HG03378 (cell line): ENCODE results near the gene HCST.
"Not testable (repeated sequence)": the region's sequence is repeated elsewhere in the genome, so short reads cannot be mapped to it uniquely, and the experiment has no call there.

Source experiments
- ATAC-seq: cut with Tn5 transposase; IDR thresholded peaks from one replicate; pipeline ENCODE4 v1.9.1; 2021; ENCODE audit warnings: mild to moderate bottlenecking, moderate library complexity; ENCODE audit not compliant: unreplicated experiment

The HCST gene, protein sequence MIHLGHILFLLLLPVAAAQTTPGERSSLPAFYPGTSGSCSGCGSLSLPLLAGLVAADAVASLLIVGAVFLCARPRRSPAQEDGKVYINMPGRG

DNA sequence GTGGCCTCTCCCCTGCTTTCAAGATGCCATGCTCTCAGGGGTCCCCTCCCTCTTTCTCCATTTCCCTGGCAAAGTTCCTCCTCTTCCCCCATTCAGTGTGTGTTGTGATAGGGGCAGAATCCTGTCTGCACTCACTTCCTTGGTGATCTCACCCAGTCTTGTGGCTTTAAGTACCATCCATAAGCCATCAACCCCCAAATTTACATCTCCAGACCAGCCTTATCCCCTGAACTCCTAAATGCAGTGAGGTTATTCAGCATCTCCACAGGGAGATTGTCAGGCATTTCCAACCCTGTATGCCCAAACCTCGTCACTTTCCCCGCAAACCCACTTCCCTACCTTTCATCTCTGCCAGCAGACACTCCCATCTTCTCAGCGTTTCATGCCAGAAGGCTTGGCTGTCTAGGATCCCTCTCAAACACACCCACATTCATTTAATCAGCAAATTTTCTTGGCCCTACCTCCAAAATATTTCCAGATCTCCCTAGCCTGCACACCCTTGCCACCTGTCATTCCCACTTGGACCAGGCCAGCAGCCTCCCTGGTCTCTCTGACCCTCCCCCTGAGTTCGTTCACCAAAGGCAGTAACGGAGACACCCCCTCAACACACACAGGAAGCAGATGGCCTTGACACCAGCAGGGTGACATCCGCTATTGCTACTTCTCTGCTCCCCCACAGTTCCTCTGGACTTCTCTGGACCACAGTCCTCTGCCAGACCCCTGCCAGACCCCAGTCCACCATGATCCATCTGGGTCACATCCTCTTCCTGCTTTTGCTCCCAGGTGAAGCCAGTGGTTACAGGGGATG, at the start of gene HCST:
Gene HCST, plus strand, starts transcription at position 676 of the 808 bp plus-strand sequence. Its CDS starts 65 bp downstream, at position 741.
- ATAC-seq = no peak

DNA sequence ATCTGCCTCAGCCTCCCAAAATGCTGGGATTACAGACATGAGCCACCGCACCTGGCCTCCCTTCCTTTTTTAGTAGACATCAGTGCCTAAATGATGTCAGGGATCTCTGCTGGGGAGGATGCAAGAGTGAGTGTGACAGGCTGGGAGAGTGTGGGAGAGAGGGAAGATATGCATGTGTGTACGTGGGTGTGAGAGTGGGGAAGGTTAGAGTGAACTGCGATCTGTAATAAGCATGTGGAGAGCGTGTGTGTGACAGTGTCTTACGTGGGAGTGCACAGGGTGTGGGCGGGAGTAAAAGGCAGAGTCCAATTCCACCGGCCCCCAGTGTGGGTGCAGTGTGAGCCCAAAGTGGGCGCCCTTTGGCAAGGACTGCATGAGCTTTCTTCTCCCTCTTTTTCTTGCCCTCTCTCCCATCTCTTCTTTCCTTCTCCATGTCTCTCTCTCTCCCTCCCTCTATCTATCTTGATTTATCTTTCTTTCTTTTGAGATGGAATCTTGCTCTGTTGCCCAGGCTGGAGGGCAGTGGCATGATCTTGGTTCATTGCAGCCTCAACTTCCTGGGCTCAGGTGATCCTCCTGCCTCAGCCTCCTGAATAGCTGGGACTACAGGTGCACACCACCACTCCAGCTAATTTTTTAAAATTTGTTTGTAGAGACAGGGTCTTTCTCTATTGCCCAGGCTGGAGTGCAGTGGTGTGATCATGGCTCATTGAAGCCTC, 49.1 kb upstream of the HCST start:
- no peak for ATAC-seq

DNA sequence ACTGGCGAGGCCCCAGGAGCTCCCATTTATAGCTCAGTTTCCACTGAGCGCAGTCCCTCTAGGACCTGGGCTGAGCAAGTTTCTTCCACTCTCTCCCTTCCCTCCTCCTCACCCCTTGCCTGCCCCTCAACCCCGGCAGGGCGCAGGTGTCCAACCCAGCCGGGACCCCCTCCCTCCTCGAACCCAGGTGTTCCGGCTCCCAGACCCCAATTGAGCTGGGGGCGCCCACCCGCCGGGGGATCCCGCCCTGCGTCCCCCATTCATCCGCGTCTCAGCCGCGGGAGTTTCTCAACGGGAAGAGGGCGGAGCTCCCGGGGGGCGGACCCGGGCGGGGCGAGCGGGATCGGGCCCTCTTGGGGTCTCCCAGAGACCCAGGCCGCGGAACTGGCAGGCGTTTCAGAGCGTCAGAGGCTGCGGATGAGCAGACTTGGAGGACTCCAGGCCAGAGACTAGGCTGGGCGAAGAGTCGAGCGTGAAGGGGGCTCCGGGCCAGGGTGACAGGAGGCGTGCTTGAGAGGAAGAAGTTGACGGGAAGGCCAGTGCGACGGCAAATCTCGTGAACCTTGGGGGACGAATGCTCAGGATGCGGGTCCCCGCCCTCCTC, 45.7 kb upstream of the HCST start, which contains the start of gene KIRREL2:
Gene KIRREL2, plus strand, starts transcription at position 366 of the 604 bp plus-strand sequence. Its CDS starts 209 bp downstream, at position 575.
- no peak for ATAC-seq

DNA sequence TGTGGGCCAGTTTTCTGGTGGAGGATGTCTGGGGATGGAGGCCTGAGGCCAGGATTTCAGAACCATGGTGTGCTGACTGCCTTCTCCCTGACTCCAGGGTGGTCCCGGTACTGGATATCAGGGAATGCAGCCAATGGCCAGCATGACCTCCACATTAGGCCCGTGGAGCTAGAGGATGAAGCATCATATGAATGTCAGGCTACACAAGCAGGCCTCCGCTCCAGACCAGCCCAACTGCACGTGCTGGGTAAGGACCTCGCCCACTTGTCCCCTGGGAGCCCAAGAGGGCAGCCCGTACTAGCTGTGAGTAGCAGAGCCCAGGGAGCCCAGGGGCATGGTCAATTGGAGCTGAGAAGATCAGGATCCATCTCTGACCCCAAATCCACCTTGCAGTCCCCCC, 44.0 kb upstream of the HCST start:
- no peak for ATAC-seq

DNA sequence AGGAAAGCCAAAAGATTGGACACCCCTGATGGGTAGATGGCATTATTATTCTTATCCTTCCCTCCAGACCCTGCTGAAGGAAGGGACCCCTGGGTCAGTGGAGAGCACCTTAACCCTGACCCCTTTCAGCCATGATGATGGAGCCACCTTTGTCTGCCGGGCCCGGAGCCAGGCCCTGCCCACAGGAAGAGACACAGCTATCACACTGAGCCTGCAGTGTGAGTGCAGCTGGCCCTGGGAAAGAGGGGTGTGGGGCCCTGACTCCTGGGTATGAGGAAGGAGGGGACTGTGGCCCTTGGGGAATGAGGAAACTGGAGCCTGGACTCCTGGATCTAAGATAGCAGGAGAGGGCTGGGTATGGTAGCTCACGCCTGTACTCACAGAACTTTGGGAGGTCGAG, 42.9 kb upstream of the HCST start:
- ATAC-seq = no peak

DNA sequence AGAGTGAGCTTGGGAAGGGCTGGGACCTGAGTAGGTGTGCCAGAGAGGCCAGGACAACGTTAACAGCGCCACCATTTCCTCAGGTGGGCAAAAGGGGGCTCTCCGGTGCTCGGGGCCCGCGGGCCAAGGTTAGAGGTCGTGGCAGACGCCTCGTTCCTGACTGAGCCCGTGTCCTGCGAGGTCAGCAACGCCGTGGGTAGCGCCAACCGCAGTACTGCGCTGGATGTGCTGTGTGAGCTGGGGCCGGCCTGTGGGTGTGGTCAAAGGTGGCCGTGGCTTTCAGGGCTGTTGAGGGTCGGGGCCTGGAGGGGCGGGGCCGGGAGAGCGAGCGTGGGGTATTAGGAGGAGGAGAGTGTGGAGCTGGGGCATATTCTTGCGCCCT, 41.9 kb upstream of the HCST start:
- no peak for ATAC-seq

DNA sequence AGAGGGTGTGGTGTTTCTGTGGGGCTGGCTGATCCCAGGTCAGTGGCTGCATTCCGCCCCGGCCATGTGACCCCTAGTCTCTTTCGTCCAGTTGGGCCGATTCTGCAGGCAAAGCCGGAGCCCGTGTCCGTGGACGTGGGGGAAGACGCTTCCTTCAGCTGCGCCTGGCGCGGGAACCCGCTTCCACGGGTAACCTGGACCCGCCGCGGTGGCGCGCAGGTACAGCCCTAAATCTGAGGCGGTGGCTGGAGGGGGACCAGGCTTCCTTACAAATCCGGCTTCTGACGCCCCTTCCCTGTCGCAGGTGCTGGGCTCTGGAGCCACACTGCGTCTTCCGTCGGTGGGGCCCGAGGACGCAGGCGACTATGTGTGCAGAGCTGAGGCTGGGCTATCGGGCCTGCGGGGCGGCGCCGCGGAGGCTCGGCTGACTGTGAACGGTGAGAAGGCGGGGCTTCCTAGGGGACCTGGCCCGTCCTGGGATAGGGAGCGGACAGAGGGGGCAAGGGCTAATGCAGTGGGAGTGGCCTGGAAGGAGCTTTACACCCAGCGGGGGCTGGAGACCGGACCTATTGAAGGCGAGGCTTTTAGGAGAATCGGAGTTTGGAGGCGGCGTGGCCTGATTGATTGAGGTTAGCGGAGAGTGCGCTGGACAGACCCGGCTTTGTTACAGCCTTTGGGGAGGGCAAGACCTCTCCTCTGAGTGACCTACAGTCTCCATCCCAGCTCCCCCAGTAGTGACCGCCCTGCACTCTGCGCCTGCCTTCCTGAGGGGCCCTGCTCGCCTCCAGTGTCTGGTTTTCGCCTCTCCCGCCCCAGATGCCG, 41.3 kb upstream of the HCST start:
- ATAC-seq = no peak

DNA sequence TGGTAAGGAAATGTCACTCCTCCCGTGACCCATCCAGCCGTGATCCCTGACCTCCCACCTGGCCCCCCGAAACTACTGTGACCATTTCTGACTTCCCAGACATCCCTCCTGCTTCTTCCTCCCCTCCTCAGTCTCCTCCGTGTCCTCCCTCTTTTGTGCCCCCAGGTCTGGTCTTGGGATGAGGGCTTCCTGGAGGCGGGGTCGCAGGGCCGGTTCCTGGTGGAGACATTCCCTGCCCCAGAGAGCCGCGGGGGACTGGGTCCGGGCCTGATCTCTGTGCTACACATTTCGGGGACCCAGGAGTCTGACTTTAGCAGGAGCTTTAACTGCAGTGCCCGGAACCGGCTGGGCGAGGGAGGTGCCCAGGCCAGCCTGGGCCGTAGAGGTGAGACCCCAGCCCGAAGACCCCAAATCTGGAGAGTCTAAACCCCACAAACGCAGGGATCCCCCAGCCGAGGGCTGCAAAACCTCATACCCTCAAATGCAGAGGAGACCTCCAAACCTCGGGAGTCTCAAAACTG, 40.6 kb upstream of the HCST start:
- no peak for ATAC-seq

DNA sequence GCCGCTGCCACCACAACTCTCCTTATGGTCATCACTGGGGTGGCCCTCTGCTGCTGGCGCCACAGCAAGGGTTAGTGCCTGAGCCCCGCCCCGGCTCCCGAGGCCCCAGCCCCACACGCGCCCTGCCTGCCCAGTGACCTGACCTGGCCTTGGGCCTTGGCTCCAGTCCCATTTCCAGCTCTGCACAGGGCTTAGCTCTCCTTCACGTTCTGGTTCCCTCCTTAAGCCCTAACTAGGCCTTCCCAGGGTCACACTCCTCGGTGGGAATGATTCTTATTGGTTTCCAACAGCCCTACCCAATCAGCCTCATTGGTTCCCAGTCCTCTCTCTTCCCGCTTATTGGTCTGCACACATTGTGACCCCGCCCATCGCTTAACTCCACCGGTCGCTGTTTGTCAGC, 39.8 kb upstream of the HCST start:
- ATAC-seq = no peak

DNA sequence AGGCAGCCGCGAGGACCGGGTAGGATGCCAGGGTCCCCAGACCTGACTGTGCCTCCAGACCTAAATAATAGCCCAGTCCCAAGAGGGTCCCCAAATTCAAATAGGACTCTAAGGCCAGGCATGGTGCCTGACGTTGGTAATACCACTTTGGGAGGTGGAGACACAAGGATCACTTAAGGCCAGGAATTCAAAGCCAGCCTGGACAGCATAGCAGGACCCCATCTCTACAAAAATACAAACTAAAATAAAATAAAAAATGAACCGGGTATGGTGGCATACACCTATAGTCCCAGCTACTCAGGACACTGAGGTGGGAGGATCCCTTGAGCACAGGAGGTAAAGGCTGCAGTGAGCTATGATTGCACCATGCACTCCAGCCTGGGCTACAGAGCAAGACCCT, 39.3 kb upstream of the HCST start:
- ATAC-seq = no peak

DNA sequence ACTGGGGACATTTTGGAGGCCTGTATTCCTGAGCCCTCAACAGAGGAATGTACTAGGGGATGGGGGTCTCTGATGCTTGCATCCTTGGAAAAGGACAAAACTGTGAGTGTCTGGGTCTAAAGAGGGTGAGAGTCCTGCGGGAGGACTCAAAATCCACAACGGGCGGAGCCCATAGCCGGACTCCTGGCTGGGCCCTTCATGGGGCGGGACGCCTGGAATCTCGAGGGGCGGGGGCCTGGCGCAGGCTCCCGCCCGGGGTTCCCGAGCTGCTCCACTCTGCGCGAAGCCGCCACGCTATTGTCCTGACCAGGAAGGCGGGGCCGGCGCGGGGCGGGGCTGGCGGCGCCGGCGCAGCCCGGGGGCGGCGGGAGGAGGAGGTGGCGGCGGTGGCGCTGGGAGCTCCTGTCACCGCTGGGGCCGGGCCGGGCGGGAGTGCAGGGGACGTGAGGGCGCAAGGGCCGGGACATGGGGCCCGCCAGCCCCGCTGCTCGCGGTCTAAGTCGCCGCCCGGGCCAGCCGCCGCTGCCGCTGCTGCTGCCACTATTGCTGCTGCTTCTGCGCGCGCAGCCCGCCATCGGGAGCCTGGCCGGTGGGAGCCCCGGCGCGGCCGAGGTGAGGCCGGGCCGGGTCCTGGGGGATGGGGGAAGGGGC, 34.0 kb upstream of the HCST start, which contains the start of gene APLP1:
Gene APLP1, plus strand, starts transcription at position 403 of the 651 bp plus-strand sequence. Its CDS starts 63 bp downstream, at position 466.
- ATAC-seq = no peak

DNA sequence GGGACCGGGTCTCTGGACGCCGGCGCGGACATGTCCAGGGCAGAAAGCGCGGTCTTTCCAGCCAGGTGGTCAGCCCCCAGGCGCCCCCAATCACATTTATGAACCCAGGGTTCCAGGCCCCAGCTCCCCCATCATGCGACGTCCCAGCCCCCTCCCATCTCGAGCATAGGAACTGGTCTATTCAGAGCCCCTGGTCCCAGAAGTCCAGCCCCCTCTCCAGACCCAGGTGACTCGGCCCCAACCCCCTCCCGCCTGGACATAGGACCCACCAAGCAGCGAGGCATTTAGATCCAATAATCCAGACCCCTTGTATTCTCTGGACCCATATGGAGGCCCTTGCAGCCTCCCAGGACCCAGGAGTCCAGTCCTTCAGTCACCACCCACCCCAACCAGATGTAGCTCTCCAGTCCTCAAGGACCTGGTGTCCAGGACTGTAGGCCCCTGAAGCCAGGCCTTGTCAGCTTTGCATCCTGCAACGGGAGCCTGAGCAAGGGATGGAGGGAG, 33.5 kb upstream of the HCST start:
- no peak for ATAC-seq

DNA sequence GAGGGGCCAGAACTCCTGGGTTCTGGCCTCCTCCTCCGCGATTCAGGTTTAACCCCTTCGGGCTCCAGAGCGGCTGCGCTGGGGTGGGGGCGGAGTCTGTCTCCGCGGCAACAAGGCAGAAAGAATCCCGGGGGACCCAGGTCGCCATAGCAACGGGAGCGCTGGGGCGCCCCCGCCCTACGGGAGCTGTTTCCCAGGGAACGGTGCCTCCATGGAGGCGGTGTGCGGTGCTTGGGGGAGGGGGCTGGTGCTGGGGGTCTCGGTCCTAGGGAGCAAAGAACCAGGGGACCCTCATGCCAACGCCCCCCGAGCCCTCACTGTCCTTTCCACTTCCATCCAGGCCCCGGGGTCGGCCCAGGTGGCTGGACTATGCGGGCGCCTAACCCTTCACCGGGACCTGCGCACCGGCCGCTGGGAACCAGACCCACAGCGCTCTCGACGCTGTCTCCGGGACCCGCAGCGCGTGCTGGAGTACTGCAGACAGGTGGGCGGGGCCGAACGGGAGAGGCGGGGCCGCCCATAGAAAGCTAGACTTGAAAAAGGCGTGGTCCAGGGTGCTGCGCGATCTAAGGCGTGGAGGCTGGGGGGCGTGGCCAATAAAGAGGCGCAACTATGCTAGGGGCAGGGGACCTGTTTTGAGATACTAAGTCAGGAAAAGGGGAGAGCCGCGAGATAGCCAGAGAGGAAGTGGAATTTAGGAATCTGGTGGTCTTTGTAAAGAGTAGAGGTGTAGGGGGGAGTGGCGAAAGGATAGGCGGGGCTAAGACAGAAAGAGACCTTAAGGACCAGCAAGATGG, 32.8 kb upstream of the HCST start:
- no peak for ATAC-seq

DNA sequence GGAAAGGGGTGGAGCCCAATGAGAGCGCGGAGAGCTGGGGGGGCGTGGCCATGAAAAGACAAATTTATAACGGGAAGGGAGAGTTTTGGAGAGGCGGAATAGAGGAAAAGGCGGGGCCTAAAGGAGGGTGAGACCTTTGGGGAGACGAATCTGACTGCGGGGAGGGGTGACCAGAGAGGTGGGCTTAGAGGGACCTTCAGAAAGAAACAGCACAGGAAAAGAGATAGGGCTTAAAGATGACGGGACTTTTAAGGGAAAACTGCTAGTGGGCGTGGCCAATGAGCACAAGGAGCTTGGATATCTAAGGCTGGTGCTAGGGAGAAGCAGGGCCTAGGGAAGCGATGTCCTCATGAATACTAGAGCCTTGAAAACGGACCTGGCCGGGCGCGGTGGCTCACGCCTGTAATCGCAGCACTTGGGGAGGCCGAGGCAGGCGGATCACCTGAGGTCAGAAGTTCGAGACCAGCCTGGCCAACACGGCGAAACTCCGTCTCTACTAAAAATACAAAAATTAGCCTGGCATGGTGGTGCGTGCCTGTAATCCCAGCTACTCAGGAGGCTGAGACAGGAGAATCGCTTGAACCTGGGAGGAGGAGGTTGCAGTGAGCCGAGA, 32.1 kb upstream of the HCST start:
- not testable (repeated sequence) for ATAC-seq

DNA sequence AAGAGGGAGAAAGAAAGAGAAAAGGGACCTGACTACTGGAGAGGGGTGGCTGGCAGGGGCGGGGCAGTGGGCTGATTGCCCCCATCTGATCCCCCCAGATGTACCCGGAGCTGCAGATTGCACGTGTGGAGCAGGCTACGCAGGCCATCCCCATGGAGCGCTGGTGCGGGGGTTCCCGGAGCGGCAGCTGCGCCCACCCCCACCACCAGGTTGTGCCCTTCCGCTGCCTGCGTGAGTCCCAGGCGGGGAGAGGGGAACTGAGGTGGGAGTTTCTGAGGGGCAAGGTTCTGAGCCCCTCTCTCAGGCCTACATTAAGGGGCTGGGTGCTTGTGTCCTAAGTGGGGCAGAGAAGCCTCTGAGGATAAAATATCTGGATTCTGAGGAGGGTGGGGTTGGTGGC, 31.5 kb upstream of the HCST start:
- ATAC-seq = no peak

DNA sequence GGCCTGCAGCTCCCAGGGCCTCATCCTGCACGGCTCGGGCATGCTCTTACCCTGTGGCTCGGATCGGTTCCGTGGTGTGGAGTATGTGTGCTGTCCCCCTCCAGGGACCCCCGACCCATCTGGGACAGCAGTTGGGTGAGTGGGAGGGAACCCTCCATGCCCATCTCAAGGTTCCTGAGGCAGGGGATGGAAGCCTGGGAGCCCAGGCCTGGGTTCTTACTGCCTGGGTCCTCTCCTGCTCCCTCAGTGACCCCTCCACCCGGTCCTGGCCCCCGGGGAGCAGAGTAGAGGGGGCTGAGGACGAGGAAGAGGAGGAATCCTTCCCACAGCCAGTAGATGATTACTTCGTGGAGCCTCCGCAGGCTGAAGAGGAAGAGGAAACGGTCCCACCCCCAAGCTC, 30.7 kb upstream of the HCST start:
- no peak for ATAC-seq

DNA sequence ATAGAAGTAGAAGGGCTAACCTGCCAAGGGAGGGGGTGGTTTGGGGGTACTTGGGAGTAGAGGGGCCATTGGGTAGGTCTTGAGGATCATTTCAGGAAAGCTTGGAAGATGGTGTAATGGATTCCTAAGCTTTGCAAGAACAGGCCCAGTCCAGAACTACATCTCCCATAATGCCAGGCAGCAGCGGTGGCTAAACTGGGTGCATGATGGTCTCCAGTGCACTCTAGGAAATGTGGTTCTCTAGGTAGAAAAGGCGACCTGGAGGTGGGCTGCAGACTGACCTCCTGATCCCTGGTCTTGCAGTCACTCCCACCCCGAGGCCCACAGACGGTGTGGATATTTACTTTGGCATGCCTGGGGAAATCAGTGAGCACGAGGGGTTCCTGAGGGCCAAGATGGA, 30.1 kb upstream of the HCST start:
- ATAC-seq = no peak

DNA sequence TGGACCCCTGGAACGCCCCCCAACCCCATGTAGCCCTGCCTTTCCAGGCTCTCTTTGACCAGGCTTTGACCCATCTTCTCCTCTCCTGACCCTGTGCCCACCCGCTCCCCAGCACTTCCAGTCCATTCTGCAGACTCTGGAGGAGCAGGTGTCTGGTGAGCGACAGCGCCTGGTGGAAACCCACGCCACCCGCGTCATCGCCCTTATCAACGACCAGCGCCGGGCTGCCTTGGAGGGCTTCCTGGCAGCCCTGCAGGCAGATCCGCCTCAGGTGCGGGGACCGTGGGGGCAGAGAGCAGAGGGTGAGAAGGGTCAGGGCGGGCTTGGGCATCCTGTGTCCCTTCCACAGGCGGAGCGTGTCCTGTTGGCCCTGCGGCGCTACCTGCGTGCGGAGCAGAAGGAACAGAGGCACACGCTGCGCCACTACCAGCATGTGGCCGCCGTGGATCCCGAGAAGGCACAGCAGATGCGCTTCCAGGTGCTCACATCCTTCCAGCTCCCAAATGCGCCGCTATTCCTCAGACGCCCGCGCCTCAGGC, 27.9 kb upstream of the HCST start:
- ATAC-seq = no peak
